ENCODE data around the gene CACNA1E.

Gene CACNA1E

DNA sequence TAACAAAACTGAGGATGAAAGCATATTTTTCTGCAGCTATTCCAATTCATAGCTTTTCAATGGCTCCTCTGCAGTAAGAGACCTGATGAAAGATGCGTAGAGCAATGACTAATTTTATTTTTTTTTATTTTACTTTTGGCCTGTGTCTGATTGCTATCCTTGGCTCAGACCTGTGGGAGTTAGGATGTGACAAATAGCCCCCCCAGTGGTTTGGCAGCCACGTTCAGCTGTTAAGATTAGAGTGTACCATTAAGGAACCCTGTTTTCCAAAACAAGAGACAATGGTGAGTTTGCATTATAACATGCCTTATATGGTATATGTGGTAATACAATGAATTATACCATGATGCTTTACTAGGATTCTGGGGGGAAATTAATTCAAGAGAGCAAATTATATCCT, 264.7 kb downstream of the CACNA1E start:
- H4K20me1 ChIP-seq (ENCODE audit: low read depth, low read length), result no peaks in the 10 kb centered on the region
- H3F3A ChIP-seq (ENCODE audit: insufficient read depth), result no peaks in the 10 kb centered on the region
- H3K9ac ChIP-seq (ENCODE audit: low read length), result no peak overlapping the region
- no peak overlapping the region for H2AFZ ChIP-seq (ENCODE audit: low read depth, low read length, severe bottlenecking)
- no peak overlapping the region for H3K4me3 ChIP-seq (ENCODE audit: insufficient read depth, low read length, poor library complexity, severe bottlenecking)
- no peaks in the 10 kb centered on the region for H3K9me2 ChIP-seq (replicated peaks; ENCODE audit: insufficient read depth, low read length)
- no peak overlapping the region for H3K4me2 ChIP-seq (ENCODE audit: low read depth, low read length, poor library complexity, severe bottlenecking)
- no peak overlapping the region for H3K27ac ChIP-seq (ENCODE audit: low read depth, low read length)
- TF ChIP-seq, protein P1, sequence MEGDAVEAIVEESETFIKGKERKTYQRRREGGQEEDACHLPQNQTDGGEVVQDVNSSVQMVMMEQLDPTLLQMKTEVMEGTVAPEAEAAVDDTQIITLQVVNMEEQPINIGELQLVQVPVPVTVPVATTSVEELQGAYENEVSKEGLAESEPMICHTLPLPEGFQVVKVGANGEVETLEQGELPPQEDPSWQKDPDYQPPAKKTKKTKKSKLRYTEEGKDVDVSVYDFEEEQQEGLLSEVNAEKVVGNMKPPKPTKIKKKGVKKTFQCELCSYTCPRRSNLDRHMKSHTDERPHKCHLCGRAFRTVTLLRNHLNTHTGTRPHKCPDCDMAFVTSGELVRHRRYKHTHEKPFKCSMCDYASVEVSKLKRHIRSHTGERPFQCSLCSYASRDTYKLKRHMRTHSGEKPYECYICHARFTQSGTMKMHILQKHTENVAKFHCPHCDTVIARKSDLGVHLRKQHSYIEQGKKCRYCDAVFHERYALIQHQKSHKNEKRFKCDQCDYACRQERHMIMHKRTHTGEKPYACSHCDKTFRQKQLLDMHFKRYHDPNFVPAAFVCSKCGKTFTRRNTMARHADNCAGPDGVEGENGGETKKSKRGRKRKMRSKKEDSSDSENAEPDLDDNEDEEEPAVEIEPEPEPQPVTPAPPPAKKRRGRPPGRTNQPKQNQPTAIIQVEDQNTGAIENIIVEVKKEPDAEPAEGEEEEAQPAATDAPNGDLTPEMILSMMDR (IDR thresholded peaks at IDR 0.05; ENCODE audit: insufficient read depth, low read length, poor library complexity, severe bottlenecking), result no peak
- no peak for TF ChIP-seq EZH2phosphoT487 (conservative IDR thresholded peaks at IDR 0.05; ENCODE audit: low read length)
- no peaks in the 10 kb centered on the region for H3K79me2 ChIP-seq (ENCODE audit: insufficient read depth, low read length)
- H3K9me3 ChIP-seq (ENCODE audit: insufficient read depth, low read length), result no peaks in the 10 kb centered on the region
- H3K27me3 ChIP-seq (ENCODE audit: low read length), result no peaks in the 10 kb centered on the region
- H3K36me3 ChIP-seq (ENCODE audit: low read length), result no peaks in the 10 kb centered on the region

DNA sequence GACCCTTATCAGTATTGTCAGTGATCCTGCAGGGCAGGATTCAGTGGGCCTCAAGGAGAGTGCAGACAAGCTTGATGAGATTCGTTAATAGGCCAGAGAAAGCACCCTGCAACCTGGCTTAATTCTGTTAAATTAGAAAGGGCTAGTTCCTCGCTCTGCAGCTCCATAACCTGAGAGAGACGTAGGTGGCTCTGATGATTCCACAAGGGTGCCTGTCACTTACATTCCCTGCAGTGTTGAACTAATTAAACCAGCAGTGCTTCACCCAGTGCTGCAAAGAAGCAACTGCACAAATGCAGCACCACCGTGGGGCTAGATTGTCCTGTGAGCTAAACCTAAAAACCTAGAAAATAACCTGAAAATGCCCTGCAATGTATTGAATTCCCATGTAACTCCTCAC, 270.8 kb downstream of the CACNA1E start:
- no peaks in the 10 kb centered on the region for H3K79me2 ChIP-seq (ENCODE audit: insufficient read depth, low read length)
- no peak overlapping the region for H2AFZ ChIP-seq (ENCODE audit: low read depth, low read length, severe bottlenecking)
- H3F3A ChIP-seq (ENCODE audit: insufficient read depth), result no peaks in the 10 kb centered on the region
- no peaks in the 10 kb centered on the region for H4K20me1 ChIP-seq (ENCODE audit: low read depth, low read length)
- TF ChIP-seq, protein P1 (IDR thresholded peaks at IDR 0.05; ENCODE audit: insufficient read depth, low read length, poor library complexity, severe bottlenecking), result no peak
- TF ChIP-seq EZH2phosphoT487 (conservative IDR thresholded peaks at IDR 0.05; ENCODE audit: low read length), result no peak
- no peaks in the 10 kb centered on the region for H3K9me3 ChIP-seq (ENCODE audit: insufficient read depth, low read length)
- no peak overlapping the region for H3K4me3 ChIP-seq (ENCODE audit: insufficient read depth, low read length, poor library complexity, severe bottlenecking)
- H3K27me3 ChIP-seq (ENCODE audit: low read length), result no peaks in the 10 kb centered on the region
- H3K36me3 ChIP-seq (ENCODE audit: low read length), result no peaks in the 10 kb centered on the region
- no peak overlapping the region for H3K27ac ChIP-seq (ENCODE audit: low read depth, low read length)
- H3K9ac ChIP-seq (ENCODE audit: low read length), result no peak overlapping the region
- no peak overlapping the region for H3K4me2 ChIP-seq (ENCODE audit: low read depth, low read length, poor library complexity, severe bottlenecking)
- no peaks in the 10 kb centered on the region for H3K9me2 ChIP-seq (replicated peaks; ENCODE audit: insufficient read depth, low read length)

GRCh38 chr1:181759481-181759880, 276.2 kb downstream of the CACNA1E start:
- H3K36me3 ChIP-seq (ENCODE audit: low read length), result no peaks in the 10 kb centered on the region
- H3K79me2 ChIP-seq (ENCODE audit: insufficient read depth, low read length), result no peaks in the 10 kb centered on the region
- H3K4me2 ChIP-seq (ENCODE audit: low read depth, low read length, poor library complexity, severe bottlenecking), result no peak overlapping the region
- H4K20me1 ChIP-seq (ENCODE audit: low read depth, low read length), result no peaks in the 10 kb centered on the region
- H3F3A ChIP-seq (ENCODE audit: insufficient read depth), result no peaks in the 10 kb centered on the region
- TF ChIP-seq, protein P1 (IDR thresholded peaks at IDR 0.05; ENCODE audit: insufficient read depth, low read length, poor library complexity, severe bottlenecking), result no peak
- TF ChIP-seq EZH2phosphoT487 (conservative IDR thresholded peaks at IDR 0.05; ENCODE audit: low read length), result no peak
- H3K4me3 ChIP-seq (ENCODE audit: insufficient read depth, low read length, poor library complexity, severe bottlenecking), result no peak overlapping the region
- H3K9ac ChIP-seq (ENCODE audit: low read length), result no peak overlapping the region
- H3K9me3 ChIP-seq (ENCODE audit: insufficient read depth, low read length), result no peaks in the 10 kb centered on the region
- H3K27ac ChIP-seq (ENCODE audit: low read depth, low read length), result no peak overlapping the region
- H3K9me2 ChIP-seq (replicated peaks; ENCODE audit: insufficient read depth, low read length), result no peaks in the 10 kb centered on the region
- no peak overlapping the region for H2AFZ ChIP-seq (ENCODE audit: low read depth, low read length, severe bottlenecking)
- H3K27me3 ChIP-seq (ENCODE audit: low read length), result no peaks in the 10 kb centered on the region

Data from SU-DHL-6 (cell line).